HCT116 (cell line): ENCODE results near the gene IQGAP2. TPM values are rescaled to one million over a fixed set of nuclear protein-coding genes. Genes with fewer than 3 reads are reported as not detected.
"Not testable (repeated sequence)": the region's sequence is repeated elsewhere in the genome, so short reads cannot be mapped to it uniquely, and the experiment has no call there.

ENCODE experiments used
- ATAC-seq: fragments of 200-7000 bp; cut with Tn5 transposase; 2 replicates; pipeline ENCODE4 v1.9.1; 2020; ENCODE audit warnings: mild to moderate bottlenecking, moderate library complexity
- BruUV-seq: library from RNA; stranded (reverse); fragments of 400-500 nt; replicated peaks from 2 replicates; lab custom pipeline; 2021; lab: Mats Ljungman, UMichigan
- CTCF ChIA-PET: fragments of 300-600 bp; sonication (Branson Sonifier 250); formaldehyde crosslinking; loops from one replicate; lab custom pipeline; 2021; ENCODE audit warnings: antibody characterized with exemption; lab: Charles Lee
- POLR2A ChIA-PET: fragments of 300-600, 350-600 bp; sonication (Branson Sonifier 250); formaldehyde crosslinking; loops from one replicate; lab custom pipeline; 2021; ENCODE audit warnings: antibody characterized with exemption; lab: Charles Lee
- RAD21 ChIA-PET, 2 experiments: fragments of 300-600 bp; sonication (Branson Sonifier 250); formaldehyde crosslinking; loops; one replicate each; lab custom pipeline; 2023; ENCODE audit warnings: low total read pairs in 2 of 2; ENCODE audit not compliant: uncharacterized antibody in 2 of 2, unreplicated experiment in 2 of 2, low non-redundant PET in 1 of 2; lab: Charles Lee
- DNase-seq: peaks from one replicate; pipeline ENCODE4 v3.0.0-alpha.2; 2010; ENCODE audit warnings: low read depth, low spot score
- H2AFZ ChIP-seq: fragments of 200-600 bp; shearing (Covaris generic), sonication (generic); 2 replicates; pipeline ENCODE4 v1.6.1; 2017; ENCODE audit warnings: low read depth, mixed run types, mixed read lengths, antibody characterized with exemption, low read length; ENCODE audit not compliant: poor library complexity, severe bottlenecking
- H3K27ac ChIP-seq: 2 replicates; pipeline ENCODE4 v1.5.1; 2012; ENCODE audit warnings: low read depth, low read length
- H3K27me3 ChIP-seq: fragments of 200-600 bp; sonication (generic); 2 replicates; pipeline ENCODE4 v1.6.1; 2016; ENCODE audit warnings: mixed run types, low read length, mixed read lengths; ENCODE audit not compliant: insufficient read depth
- H3K36me3 ChIP-seq, 2 experiments: fragments of 200-500 bp in 1 of 2; fragments of 200-600 bp in 1 of 2; sonication (Bioruptor generic) in 1 of 2; sonication (generic) in 1 of 2; 2 replicates each; pipeline versions ENCODE4 v1.5.1 to v1.6.1; 2014 to 2016; ENCODE audit warnings: low read length in 2 of 2, inconsistent platforms in 1 of 2, mixed read lengths in 1 of 2, mixed run types in 1 of 2; ENCODE audit not compliant: insufficient read depth in 2 of 2, control insufficient read depth in 1 of 2
- H3K4me1 ChIP-seq, 2 experiments: fragments of 200-600 bp in 1 of 2; sonication (generic) in 1 of 2; 2 replicates each; pipeline versions ENCODE4 v1.5.1 to v1.6.1; 2012 to 2017; ENCODE audit warnings: low read length in 2 of 2, inconsistent platforms in 1 of 2, mild to moderate bottlenecking in 1 of 2, mixed read lengths in 1 of 2, mixed run types in 1 of 2, moderate library complexity in 1 of 2; ENCODE audit not compliant: insufficient read depth in 2 of 2, control insufficient read depth in 1 of 2
- H3K4me2 ChIP-seq: fragments of 200-600 bp; sonication (generic); 2 replicates; pipeline ENCODE4 v1.6.1; 2017; ENCODE audit warnings: mixed run types, low read length, mixed read lengths
- H3K4me3 ChIP-seq, 2 experiments: fragments of 200-600 bp in 1 of 2; sonication (generic) in 1 of 2; replicated peaks in 1 of 2; 2 replicates each; pipeline ENCODE4 v1.5.1; 2011 to 2016; ENCODE audit warnings: low read length in 2 of 2, control low read depth in 1 of 2, low read depth in 1 of 2, mild to moderate bottlenecking in 1 of 2, mixed read lengths in 1 of 2, mixed run types in 1 of 2
- H3K79me2 ChIP-seq: fragments of 200-600 bp; sonication (generic); 2 replicates; pipeline ENCODE4 v1.6.1; 2017; ENCODE audit warnings: mild to moderate bottlenecking, mixed run types, low read length, moderate library complexity, mixed read lengths; ENCODE audit not compliant: insufficient read depth
- H3K9ac ChIP-seq: fragments of 200-600 bp; sonication (generic); 2 replicates; pipeline ENCODE4 v1.6.1; 2016; ENCODE audit warnings: low read length, mixed read lengths
- H3K9me2 ChIP-seq: fragments of 200-600 bp; sonication (generic), shearing (Covaris generic); 2 replicates; pipeline ENCODE4 v1.6.1; 2017; ENCODE audit warnings: mixed run types, mild to moderate bottlenecking, moderate library complexity; ENCODE audit not compliant: insufficient read depth
- H3K9me3 ChIP-seq, 2 experiments: fragments of 200-500 bp in 1 of 2; fragments of 200-600 bp in 1 of 2; sonication (Bioruptor generic) in 1 of 2; sonication (generic) in 1 of 2; 2 replicates each; pipeline ENCODE4 v1.6.1; 2014 to 2017; ENCODE audit warnings: low read length in 2 of 2, mixed read lengths in 2 of 2, inconsistent platforms in 1 of 2, low read depth in 1 of 2, mild to moderate bottlenecking in 1 of 2, mixed run types in 1 of 2, moderate library complexity in 1 of 2; ENCODE audit not compliant: control insufficient read depth in 1 of 2, insufficient read depth in 1 of 2
- H4K20me1 ChIP-seq: fragments of 200-600 bp; sonication (generic), shearing (Covaris generic); 2 replicates; pipeline ENCODE4 v1.6.1; 2017; ENCODE audit warnings: mixed run types, mild to moderate bottlenecking, moderate library complexity; ENCODE audit not compliant: insufficient read depth
- ATF3 ChIP-seq: IDR thresholded peaks from 2 replicates; pipeline ENCODE4 v1.6.1; 2012
- CBX3 ChIP-seq: IDR thresholded peaks from 2 replicates; pipeline ENCODE4 v1.6.1; 2012; ENCODE audit warnings: low read depth
- CEBPB ChIP-seq: IDR thresholded peaks from 2 replicates; pipeline ENCODE4 v1.6.1; 2012; ENCODE audit warnings: low read depth
- CTCF ChIP-seq, 3 experiments: fragments of 200-600 bp in 1 of 3; sonication (generic) in 1 of 3; IDR thresholded peaks in 2 of 3; conservative IDR thresholded peaks in 1 of 3; 2 replicates each; pipeline ENCODE4 v1.5.1; 2012 to 2017; ENCODE audit warnings: low read depth in 2 of 3, low read length in 2 of 3, antibody characterized with exemption in 1 of 3, borderline replicate concordance in 1 of 3, control low read depth in 1 of 3, mild to moderate bottlenecking in 1 of 3, mixed read lengths in 1 of 3, mixed run types in 1 of 3, moderate library complexity in 1 of 3; ENCODE audit not compliant: insufficient read depth in 1 of 3
- EGR1 ChIP-seq: IDR thresholded peaks from 2 replicates; pipeline ENCODE4 v1.6.1; 2012; ENCODE audit warnings: low read depth
- ELF1 ChIP-seq: IDR thresholded peaks from 2 replicates; pipeline ENCODE4 v1.6.1; 2012; ENCODE audit warnings: low read depth, borderline replicate concordance
- FOSL1 ChIP-seq: IDR thresholded peaks from 2 replicates; pipeline ENCODE4 v1.6.1; 2012; ENCODE audit warnings: low read depth
- JUND ChIP-seq: IDR thresholded peaks from 2 replicates; pipeline ENCODE4 v1.6.1; 2012
- MAX ChIP-seq: IDR thresholded peaks from 2 replicates; pipeline ENCODE4 v1.6.1; 2012
- POLR2A ChIP-seq: IDR thresholded peaks from 2 replicates; pipeline ENCODE4 v1.7.0; 2011; ENCODE audit warnings: borderline replicate concordance; ENCODE audit not compliant: insufficient read depth, insufficient read length; ENCODE audit errors: extremely low read depth
- POLR2AphosphoS5 ChIP-seq: IDR thresholded peaks from 2 replicates; pipeline ENCODE4 v1.6.1; 2011; ENCODE audit warnings: mild to moderate bottlenecking, low read depth, low read length, moderate library complexity
- RAD21 ChIP-seq: IDR thresholded peaks from 2 replicates; pipeline ENCODE4 v1.6.1; 2012; ENCODE audit warnings: low read depth, mild to moderate bottlenecking
- SIN3A ChIP-seq: IDR thresholded peaks from 2 replicates; pipeline ENCODE4 v1.6.1; 2012; ENCODE audit warnings: low read depth
- SP1 ChIP-seq: IDR thresholded peaks from 2 replicates; pipeline ENCODE4 v1.6.1; 2012; ENCODE audit warnings: low read depth
- SRF ChIP-seq: IDR thresholded peaks from 2 replicates; pipeline ENCODE4 v1.6.1; 2012; ENCODE audit warnings: low read depth
- YY1 ChIP-seq: IDR thresholded peaks from 2 replicates; pipeline ENCODE4 v1.6.1; 2011; ENCODE audit warnings: low read length, low read depth, moderate library complexity, mild to moderate bottlenecking; ENCODE audit not compliant: insufficient replicate concordance; ENCODE audit errors: extremely low read depth
- ZBTB33 ChIP-seq: IDR thresholded peaks from 2 replicates; pipeline ENCODE4 v1.6.1; 2011; ENCODE audit warnings: mild to moderate bottlenecking, low read length, moderate library complexity; ENCODE audit not compliant: insufficient replicate concordance; ENCODE audit errors: extremely low read depth
- ZFX ChIP-seq: fragments of 450-650 bp; IDR thresholded peaks from 2 replicates; pipeline ENCODE4 v1.6.1; 2017
- ZNF274 ChIP-seq: fragments of 200-500 bp; sonication (Bioruptor generic); IDR thresholded peaks from 2 replicates; pipeline ENCODE4 v1.6.1; 2014; ENCODE audit warnings: mild to moderate bottlenecking, low read depth, low read length, inconsistent platforms
- intact Hi-C: fragments of 100-400 bp; cut with micrococcal nuclease; formaldehyde crosslinking; loops from 2 replicates; pipeline ENCODE4 v1.10.0; 2022
- total RNA-seq: library from RNA; stranded (reverse); gene quantifications from one replicate; pipeline ENCODE4 v1.2.1, GENCODE V29; 2021; ENCODE audit not compliant: unreplicated experiment

The IQGAP2 gene
- total RNA-seq, 1 experiment from 2014 or later = 2.0 TPM

DNA sequence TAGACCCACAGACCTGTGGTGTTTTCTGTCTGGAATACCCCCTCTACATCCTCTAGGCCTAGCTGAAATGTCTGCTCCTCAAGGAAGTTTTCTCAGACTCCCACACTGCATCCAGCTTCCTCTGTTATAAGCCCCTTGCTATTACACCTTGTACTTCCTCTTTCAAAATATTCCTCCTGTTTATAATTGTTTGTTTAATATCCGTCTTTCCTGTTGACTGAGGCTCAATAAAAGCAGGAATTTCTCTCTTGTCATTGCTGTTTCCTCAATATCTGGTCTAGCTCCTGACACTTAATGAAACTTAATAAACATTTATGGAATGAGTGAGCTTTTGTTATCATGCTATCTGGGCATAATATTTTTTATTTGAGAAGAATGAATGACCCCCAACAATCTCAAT, 34.1 kb upstream of the IQGAP2 start:
- Histone ChIP-seq H3K4me3 (no peak overlapping the region), H2AFZ (no peak overlapping the region), H3K9me2 (no peaks in the 10 kb centered on the region), H3K27ac (no peak overlapping the region), H3K79me2 (no peaks in the 10 kb centered on the region), H3K4me2 (no peak overlapping the region), H3K27me3 (no peaks in the 10 kb centered on the region), H3K9ac (no peak overlapping the region), H3K4me1 (peaks cover 22 to 46% of the 10 kb centered on the region in 2 experiments), H4K20me1 (no peaks in the 10 kb centered on the region), H3K9me3 (no peaks in the 10 kb centered on the region), H3K36me3 (no peaks in the 10 kb centered on the region)
- intact Hi-C loops = no loop called here
- RAD21 ChIA-PET = no interaction called here
- no peak for ATAC-seq
- DNase-seq = no peak
- BruUV-seq = no TSS peak
- POLR2A ChIA-PET = no interaction called here
- no peak for TF ChIP-seq CBX3
- no peak for TF ChIP-seq JUND
- no peak for TF ChIP-seq EGR1
- TF ChIP-seq MAX = no peak
- TF ChIP-seq SIN3A = no peak
- TF ChIP-seq CEBPB = no peak
- TF ChIP-seq RAD21 = no peak
- TF ChIP-seq POLR2AphosphoS5 = no peak
- no peak for TF ChIP-seq ZFX
- TF ChIP-seq CTCF (IDR thresholded peaks at IDR 0.05 in 2 of 3, conservative IDR thresholded peaks at IDR 0.05 in 1 of 3; ENCODE audit: borderline replicate concordance in 1 of 3, insufficient read depth in 1 of 3, low read depth in 2 of 3, low read length in 2 of 3) = no peak
- TF ChIP-seq ELF1 = no peak
- TF ChIP-seq ZNF274 = no peak
- TF ChIP-seq ZBTB33 = no peak
- TF ChIP-seq YY1 = no peak
- TF ChIP-seq POLR2A = no peak
- TF ChIP-seq SP1 = no peak
- TF ChIP-seq FOSL1 = no peak
- TF ChIP-seq SRF = no peak
- TF ChIP-seq ATF3 = no peak
- CTCF ChIA-PET = no interaction called here

GRCh38 chr5:76369668-76370067, 33.4 kb upstream of the IQGAP2 start:
- intact Hi-C loops, H3K9me2 ChIP-seq, H2AFZ ChIP-seq, BruUV-seq, H4K20me1 ChIP-seq, POLR2A ChIA-PET, CTCF ChIA-PET, H3K9me3 ChIP-seq, ATAC-seq, H3K9ac ChIP-seq, H3K27me3 ChIP-seq, H3K4me3 ChIP-seq, H3K36me3 ChIP-seq, DNase-seq, H3K27ac ChIP-seq, H3K4me2 ChIP-seq, H3K79me2 ChIP-seq: not testable (repeated sequence)
- H3K4me1 ChIP-seq = peaks cover 22 to 38% of the 10 kb centered on the region in 2 experiments
- RAD21 ChIA-PET = interaction anchor here in 1 of 2 experiments (0.7 kb wide), 1 partner anchor 632 kb away, joined by 3 read pairs; no protein-coding TSS in a partner anchor
